NCI-H2081 (cell line): Measurements from ENCODE around the gene SUSD4.

ENCODE experiments used
- DNase-seq, 2 experiments: peaks; one replicate each; lab custom pipeline; 2025; lab: John Stamatoyannopoulos, UW

SUSD4 gene

GRCh38 chr1:223230161-223230881 is 133.7 kb downstream of the SUSD4 start:
- no peak for DNase-seq

- no peak for DNase-seq
Measured at GRCh38 chr1:223229756-223230155, 134.2 kb downstream of the SUSD4 start.

- no peak for DNase-seq
Measured at GRCh38 chr1:223228931-223229528, 134.9 kb downstream of the SUSD4 start.

- no peak for DNase-seq
Measured at GRCh38 chr1:223228201-223228600, 135.8 kb downstream of the SUSD4 start.

DNA sequence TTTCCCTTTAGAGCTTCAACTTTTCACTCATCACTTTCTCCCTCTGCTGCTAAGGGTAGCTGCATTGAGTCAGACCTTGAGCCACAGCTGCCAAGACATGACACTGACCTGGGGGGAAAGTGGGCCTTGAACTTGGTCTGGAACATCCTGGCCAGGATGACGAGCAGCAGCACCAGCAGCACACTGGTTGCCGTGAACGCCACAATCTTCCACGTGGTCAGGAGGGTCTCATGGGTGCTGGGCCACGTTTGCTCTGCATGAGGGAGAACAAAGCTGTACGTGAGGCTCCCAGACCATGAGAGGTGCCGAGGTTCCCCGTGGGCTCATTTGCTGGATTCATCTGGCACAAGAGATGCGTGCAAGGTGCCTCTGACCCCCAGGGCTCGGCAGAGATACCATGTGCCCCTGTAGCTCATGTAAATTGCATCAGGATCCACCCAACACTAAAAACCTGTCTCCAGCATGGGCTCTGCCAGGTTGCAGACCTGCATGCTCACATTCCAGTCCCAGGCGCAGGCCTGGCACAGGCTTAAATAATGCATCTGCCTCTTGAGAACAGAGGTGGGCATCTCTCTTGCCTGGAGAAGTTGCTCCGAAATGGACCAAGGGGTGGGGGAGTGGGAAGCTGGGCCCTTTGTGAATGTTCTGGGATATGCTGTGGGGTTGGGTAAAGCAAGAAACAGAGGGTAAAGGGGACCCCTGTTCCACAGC is 136.3 kb downstream of the SUSD4 start:
- DNase-seq, result no peak

- DNase-seq, result no peak
Measured at GRCh38 chr1:223227031-223227430, 136.9 kb downstream of the SUSD4 start.

GRCh38 chr1:223226271-223226670 is 137.7 kb downstream of the SUSD4 start:
- DNase-seq, result no peak

DNA sequence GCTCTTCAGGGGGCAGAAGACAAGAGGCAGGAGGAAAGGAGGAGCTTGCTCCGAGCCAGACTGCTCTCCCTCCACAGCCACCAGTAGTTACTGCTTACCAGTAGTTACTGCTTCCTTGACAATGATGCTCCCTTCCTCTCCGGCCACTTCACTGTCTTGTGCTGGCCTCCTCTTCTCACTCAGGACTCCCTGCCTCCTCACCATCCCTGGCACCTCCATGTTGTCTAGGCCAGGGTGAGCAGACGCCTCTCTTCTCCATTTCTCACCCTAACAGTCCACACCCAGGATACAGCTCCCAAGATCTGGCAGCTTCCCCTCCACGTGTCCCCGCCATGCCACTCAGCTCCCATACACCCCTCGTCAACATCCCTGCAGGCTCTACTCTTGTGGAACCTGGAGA is 138.5 kb downstream of the SUSD4 start:
- DNase-seq, result no peak

GRCh38 chr1:223225061-223225460 is 138.9 kb downstream of the SUSD4 start:
- no peak for DNase-seq

DNA sequence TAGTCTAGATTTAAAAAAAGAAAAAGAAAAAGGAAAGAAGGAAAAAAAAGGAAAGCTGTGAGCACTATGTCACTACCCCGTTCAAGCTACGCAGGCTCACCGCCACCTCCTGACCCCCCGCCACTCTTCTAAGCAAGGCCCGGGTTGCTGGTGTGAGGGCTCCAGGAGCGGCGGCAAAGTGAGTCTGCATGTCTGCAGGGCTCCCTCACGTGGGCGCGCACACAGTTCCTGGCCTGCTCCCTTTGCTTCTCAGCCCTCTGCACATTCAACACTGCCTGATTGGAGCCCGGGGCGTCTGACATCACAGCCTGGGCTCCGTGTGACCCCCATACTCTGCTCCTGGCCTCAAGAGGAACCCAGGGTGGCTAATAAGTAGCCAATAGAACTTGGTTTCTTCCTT is 139.5 kb downstream of the SUSD4 start:
- DNase-seq, result no peak

DNA sequence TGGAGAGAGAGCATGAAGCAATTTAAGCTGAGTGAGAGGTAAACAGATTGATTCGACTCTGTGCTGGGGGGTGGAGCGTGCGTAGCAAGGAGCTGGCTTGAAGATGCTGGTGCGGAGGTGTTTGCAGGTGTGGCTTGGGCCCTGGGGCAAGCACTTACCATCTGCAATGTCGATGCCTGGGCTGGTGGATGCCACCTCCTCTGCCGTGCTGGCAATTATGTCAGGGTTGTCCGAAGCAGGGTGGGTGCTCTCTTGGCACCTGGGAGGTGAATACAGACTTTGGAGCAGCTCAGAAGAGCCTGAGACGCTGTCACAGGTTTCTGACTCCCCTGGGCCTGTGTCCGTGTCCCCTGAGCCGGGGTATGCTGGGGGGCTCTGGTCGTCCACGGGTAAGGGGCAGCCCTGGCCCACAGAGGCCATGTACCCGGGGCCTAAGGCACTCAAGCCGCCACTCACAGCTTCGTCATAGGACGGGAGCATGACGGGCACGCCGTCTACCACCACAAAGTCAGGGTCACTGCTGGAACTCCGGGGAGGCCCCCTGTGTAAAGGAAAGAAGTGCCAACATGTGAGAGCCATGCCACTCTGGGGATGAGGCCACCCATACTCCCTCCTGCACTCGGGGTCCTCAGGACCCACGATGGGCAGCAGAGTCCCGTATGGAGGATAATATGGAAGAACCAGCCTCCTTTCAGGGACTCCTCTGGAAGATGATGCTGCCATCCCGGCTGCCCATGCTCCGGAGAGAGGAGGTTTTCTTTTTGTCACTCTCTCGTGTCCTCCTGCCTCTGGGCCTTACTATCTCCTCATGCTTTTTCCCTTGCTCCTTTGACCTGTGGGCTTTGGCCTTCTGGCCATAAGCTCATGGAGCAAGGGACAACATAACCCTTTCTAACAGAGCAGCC is 140.6 kb downstream of the SUSD4 start:
- no peak for DNase-seq

DNA sequence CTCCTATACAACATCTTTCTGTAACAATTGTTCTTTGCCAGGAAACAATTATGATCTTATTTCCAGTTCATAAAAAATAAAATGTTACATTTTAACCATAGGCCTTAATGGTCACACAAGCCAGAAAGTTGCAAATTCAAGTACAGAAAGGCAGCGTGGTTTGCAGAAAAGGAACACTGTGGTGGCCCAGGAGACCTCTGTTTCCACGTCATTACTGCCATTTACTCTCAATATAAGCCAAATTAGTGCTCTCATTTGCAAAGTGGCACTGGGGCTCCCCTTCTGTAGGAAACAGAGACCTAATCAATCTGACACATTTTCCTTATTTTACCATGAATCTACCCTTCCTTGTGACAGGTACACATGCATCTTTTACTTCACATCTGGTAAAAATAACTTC is 141.6 kb downstream of the SUSD4 start:
- DNase-seq, result no peak

DNA sequence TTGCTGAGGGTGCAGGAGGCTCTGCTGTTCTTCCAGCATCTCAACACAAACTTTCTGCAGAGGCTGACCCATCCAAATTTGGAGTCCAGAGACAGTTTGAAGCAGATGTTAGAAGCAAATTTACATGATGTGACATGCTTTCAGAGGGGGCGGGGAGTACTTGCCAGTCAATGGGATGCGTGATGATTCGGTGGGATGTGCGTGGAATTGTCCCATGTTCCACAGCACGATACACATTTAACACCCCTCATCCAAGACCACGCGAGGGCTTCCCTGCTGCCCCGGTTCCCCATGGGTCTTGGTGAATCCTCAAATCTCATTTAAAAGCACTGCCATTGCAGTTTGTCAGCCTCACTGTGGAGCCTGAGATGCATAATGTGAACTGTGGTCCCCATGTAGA is 142.3 kb downstream of the SUSD4 start:
- DNase-seq, result no peak

- DNase-seq, result no peak
Measured at GRCh38 chr1:223219846-223220610, 143.9 kb downstream of the SUSD4 start.

GRCh38 chr1:223219318-223219635 is 144.7 kb downstream of the SUSD4 start:
- DNase-seq, result no peak

GRCh38 chr1:223217781-223218180 is 146.2 kb downstream of the SUSD4 start:
- no peak for DNase-seq

GRCh38 chr1:223216531-223217205 is 147.3 kb downstream of the SUSD4 start:
- DNase-seq, result peak; percentile 20 to 59

- no peak for DNase-seq
Measured at GRCh38 chr1:223216074-223216473, 147.9 kb downstream of the SUSD4 start.

DNA sequence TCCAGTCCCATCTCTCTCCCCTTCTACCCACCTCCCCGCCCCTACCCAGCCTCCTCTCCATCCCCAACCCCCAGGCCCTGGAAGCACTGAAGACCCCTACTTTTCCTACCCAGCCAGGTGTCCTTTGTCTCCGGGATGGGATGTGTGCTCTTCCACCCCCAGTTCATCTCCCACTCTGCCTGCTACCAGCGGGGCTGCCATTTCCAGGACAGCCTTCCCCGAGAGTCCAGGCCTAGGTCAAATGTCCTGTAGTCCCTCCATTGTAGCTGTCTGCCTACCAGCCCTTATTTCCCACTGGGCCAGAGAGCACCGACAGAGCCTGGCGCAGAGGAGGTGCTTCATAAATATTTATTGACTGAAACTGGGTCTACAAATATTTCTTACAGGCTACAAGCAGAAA is 148.9 kb downstream of the SUSD4 start:
- no peak for DNase-seq

DNA sequence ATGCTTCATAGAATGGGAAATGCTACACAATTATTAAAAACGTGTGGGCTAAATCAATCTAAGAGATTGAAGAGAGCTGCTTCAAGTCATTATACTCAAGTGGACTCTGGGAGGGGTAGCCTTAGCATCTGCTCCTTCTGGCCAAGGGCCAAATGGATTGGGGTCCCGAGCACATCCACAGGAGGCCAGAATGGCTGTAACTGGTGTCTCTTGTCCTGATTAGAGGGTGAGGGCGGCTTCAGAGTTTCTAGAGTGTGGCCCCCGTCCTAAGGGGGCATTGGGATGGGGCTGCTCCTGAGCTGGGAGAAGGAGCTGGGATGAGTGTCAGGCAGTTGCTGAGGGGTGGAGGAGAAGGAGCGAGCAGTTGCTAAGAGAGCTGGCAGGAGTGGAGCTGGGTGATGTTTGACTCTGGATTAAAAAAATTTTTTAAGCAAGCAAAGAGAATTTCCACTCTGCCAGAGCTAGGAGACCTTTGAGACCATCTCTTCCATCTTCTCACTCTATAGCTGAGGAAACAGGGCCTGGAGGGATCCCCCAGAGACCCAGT is 149.6 kb downstream of the SUSD4 start:
- DNase-seq, result no peak

DNA sequence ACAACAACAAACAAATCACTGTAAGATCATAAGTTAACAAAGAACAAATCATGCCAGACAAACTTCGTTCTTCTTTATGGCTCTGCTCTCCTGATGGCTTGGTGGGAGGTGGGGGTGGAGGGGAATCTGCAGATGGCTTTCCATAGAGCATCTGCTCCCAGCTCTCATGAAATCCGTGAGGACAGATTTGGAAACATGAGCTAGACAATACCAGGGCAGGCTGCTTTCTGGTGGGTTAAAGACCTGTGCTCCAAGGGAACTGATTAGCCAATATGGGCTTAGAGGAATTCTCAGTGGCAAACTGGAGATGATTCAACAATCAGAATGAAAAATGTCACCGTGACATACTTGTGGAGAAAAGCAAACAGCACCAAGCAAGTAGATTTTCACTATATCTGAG is 151.5 kb downstream of the SUSD4 start:
- no peak for DNase-seq
